Stimulated activated CD8-positive, alpha-beta memory T cell treated with anti-CD3 and anti-CD28 coated beads, Interleukin-4, amount 100 ng/mL, for 48 hours (primary cell): Measurements from ENCODE around the gene NCOA1.
A peak's percentile ranks its signal among the peaks of the same experiment; 100 is the strongest.
"Not testable (repeated sequence)": the region's sequence is repeated elsewhere in the genome, so short reads cannot be mapped to it uniquely, and the experiment has no call there.

ENCODE experiments used
- DNase-seq: peaks from one replicate; pipeline ENCODE4 v3.0.0-alpha.2; 2020

Gene NCOA1

DNA sequence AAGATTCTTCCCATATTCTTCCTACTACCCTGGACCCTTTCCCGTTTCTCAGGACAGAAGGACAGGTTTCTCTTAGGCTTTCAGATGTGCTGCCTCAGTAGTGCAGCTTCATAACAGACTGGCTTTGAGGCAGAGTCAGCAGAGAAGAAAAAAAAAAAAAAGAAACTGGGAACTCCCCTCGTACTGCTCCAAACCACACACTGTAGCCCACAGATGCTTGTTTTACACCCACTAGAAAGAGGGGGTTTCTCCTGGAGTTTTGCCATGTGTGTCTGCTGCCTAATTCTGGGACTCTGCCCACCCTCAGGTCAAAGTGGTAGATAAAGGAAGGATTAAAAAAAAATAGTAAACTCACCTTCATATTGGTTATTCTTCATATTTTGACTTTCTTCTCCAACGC is 95.9 kb downstream of the NCOA1 start:
- DNase-seq = peak; percentile 34

DNA sequence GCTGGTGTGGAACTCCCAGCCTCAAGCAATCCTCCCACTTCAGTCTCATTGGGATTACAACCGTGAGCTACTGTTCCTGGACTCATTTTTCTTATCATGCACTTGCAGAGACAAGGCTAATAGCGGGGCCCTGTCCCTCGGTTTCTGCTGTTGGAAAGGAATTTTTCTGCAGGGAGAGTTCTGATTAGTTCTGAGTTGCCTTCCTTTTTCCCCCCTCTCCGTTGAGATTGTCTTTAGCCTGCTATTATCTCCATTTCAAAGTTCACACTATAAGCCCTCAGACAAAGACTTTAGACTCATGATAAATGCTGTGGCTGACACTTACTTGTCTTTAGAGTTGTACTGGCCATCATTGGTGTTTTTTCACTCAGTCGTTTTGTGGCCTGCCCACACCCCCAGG is 97.2 kb downstream of the NCOA1 start:
- DNase-seq = no peak

DNA sequence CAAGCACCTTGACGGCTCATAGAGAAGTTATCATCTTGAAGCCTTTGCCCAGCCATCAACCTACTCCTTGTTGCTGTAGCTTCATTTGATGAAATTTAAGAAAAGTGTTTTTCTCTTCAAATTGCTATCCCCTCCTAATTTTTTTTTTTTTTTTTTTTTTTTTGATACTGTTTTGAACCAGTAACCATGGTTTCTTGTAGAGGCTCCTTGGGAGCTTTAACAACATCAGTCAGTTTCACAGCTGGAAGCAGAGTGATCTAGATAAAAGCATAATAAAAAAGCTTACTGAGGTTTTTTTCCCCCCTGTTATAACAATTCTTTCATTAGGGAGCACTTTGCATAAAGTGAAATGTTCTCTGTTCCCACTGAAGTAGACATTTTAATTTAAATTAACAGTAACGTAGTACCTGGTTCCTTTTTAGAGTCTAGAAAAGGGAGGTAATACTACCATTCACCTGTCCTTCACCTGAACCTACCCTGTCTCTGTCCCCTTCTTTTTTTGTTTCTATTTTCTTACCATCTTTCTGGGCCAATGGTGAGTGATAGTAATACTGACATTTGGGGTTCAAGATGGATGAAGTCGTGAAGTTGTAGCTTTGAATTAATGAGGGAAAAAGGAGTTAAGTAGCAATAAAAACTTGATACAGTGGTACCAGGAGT is 101.5 kb downstream of the NCOA1 start:
- no peak for DNase-seq

DNA sequence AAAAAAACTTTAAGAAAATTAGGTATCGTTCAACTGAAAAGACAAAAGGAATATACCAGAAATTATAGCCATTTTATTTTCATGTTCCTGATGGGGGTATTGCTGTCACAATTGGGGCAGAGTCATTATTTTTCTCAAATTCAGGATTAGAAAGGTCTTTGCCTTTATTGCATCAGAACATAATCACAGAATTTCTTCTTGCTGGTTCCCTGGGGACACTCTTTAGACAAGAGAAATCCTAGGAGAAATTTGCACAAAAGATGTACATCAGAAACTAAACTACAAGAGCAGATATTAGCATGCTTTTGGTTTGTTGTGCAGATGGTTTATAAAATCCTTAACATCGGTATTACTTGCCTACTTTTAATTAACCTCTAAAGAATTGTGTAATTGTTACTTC is 103.2 kb downstream of the NCOA1 start:
- no peak for DNase-seq

GRCh38 chr2:24597181-24597870 is 106.3 kb downstream of the NCOA1 start:
- no peak for DNase-seq

DNA sequence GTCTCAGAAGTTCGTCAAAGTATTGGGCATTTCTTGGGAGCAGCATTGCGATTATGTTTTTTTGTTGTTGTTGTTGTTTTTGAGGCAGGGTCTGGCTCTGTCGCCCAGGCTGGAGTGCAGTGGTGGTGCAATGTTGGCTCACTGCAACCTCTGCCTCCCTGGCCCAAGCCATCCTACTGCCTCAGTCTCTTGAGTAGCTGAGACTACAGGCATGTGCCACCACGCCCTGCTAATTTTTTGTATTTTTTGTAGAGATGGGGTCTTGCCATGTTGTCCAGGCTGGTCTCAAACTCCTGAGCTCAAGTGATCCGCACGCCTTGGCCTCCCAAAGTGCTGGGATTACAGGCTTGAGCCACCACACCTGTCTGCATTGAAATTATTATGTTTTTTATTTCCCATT is 109.1 kb downstream of the NCOA1 start:
- not testable (repeated sequence) for DNase-seq

DNA sequence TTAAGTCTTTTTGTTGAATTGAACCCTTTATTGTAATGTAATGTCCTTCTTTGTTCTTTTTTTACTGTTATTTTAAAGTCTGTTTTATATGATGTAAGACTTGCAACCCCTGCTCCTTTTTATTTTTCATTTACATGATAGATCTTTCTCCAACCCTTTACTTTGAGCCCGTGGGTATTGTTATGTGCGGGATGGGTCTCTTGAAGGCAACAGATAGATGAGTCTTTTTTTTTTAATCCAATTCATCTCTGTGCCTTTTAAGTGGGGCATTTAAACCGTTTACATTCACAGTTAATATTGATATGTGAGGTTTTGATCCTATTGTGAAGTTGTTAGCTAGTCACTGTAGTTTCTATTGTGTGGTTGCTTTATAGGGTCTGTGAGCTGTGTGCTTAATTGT is 120.6 kb downstream of the NCOA1 start:
- no peak for DNase-seq

DNA sequence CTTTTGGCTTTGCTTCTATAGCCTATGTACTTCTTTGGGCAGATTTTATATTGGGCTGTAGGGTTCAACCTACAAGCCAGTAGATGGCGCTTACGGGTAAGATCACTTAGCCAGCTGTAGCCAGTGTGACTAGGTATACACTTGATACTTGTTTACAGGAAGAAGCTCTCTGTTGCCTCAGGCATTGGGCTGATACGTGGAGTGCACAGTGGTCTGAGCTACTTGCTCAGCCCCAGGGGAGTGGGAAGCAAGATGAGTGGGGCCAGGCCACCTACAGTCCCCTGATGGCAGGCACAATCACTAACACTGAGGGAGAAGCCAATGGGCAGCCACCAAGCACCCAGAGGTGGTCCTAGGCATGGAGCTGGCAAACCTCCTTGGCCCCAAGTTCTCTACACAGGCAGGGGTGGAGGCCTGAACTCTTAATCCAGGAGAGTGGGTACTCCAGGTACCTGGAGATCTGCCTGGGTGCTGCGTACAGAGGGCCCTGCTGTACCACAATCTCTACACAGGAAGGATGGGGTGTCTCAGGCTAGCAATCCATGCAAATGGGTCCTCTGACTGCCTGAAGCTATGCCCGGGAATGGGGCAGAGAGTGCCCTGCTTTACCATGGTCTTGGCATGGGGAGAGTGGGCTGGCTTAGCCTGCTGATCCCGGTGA is 122.2 kb downstream of the NCOA1 start:
- DNase-seq = peak; percentile 33

DNA sequence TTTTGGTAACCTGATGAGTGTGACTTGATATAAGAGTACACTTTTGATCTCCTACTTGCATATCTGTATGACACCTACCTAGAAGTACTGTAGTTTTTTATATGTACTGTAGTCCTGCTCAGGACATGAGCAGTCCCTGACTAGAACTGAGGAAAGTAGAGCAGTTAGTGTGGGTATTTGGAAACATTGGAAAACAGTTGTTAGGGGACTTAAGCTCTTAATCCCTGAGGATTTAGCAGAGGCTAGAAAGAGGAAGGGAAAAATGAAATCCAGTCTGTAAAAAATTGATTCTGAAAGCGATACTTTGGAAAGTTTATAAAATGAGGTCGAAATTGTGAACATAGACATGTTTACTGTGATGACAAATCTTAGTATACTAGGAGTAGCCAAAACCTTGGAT is 125.6 kb downstream of the NCOA1 start:
- DNase-seq = no peak

- DNase-seq = no peak
Measured at GRCh38 chr2:24617424-24617823, 126.4 kb downstream of the NCOA1 start.

DNA sequence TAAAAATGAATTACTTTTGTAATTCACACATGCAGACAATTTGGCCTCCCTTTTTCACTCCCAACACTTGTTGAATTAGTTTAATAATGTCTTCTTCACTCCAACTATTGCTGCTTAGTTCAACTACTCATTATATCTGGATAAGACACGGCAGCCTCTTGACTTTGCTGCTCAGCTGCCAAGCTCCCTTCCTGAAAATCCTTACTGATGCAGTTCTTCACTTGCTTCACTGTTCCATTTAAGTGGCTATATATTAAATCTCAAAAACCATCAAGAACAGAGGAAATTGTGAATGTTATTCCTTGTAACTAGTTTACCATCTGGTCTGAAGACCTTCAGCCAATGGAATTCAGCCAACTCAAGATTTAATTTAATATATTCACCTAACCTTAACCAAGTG is 127.1 kb downstream of the NCOA1 start:
- no peak for DNase-seq

GRCh38 chr2:24618680-24619079 is 127.6 kb downstream of the NCOA1 start:
- no peak for DNase-seq

- no peak for DNase-seq
Measured at GRCh38 chr2:24620936-24621335, 129.9 kb downstream of the NCOA1 start.

DNA sequence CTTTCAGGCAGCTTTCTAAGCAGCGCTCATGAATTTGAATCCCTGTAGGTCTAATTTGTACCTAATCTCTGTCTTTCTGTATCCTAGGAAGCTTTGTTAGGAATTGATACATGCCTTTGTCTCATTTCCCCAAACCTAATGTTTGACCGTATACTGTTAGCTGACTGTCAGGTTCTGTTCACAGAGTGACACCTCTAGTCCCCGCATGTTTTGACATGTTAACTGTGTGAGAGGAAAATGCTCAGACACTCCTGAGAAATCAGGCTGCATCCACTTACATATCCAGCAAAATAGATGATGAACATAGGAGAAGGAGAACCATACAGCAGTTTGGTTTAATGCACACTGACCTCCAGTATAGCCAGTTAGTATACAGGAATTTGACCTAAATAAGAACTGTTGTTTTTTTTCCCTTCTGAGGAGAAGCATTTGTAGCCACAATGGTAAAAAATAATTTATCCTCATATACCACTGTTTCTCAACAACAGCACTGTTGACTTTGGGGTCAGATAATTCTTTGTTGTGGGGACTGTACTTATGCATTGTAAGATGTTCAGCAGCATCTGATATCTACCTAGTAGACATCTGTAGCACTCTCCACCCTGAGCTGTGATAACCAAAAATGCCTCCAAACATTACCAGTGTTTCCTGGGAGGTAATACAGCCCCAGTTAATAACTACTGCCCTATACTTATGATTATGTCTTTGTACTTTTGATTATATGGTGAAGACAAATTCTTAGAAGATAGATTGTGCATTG is 130.9 kb downstream of the NCOA1 start:
- DNase-seq = no peak

GRCh38 chr2:24623535-24623934 is 132.5 kb downstream of the NCOA1 start:
- no peak for DNase-seq

- DNase-seq = no peak
Measured at GRCh38 chr2:24625728-24626127, 134.7 kb downstream of the NCOA1 start.

DNA sequence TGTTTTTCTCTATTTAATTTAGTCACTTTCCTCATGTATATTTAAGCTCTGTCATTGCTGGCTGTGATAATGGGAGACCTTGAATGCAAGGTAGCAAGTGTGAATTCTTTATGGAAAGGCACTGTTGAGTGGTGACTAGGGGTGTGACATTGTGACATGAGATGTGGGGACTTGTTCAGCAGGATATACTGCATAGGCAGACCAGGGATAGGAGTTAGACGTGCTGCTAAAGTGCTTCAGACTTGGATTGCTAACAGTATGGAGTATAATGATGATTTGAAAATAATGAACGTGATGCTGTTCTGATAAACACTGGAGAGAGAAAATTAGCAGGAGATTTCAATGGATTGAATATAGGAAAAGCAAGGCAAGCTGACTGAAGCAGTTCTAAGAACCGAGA is 135.1 kb downstream of the NCOA1 start:
- no peak for DNase-seq

DNA sequence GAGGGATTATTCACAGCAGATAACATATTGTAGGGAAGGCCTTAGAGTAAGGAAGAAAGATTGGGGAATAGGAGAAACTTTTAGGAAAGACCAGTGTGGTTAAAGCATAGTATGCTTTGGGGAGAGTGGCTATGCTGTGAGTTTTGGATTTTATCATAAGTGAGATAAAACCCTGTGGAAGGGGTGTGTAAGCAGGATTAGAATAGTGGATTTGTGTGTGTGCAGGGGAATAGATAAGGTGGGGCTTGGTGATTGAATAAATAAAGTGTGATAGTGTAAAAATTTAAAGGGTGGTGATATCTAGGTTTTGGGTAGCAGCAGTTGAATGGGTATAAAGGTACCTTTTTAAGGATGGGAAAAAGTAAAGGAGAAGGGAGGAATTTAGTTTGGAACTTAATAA is 137.7 kb downstream of the NCOA1 start:
- DNase-seq = no peak

DNA sequence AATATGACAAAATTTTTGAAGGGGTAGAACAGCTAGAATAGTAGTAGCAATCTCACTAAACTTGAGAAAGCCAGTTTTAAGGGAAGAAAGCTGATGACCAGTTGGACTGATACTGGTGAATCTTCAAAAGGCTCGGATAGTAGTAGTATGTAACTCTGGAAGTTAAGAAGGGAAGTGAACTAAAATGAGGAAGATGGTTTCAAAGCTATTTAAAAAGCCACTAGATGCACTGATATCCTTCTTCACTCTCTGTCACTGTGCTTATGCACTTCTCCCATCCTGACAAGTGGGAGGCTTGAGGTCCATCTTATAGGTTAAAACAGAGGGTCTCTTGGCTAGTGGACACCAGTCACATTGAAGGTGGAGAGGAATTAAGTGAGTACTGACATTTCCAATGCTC is 141.1 kb downstream of the NCOA1 start:
- no peak for DNase-seq

GRCh38 chr2:24635181-24635580 is 144.1 kb downstream of the NCOA1 start:
- DNase-seq = no peak

DNA sequence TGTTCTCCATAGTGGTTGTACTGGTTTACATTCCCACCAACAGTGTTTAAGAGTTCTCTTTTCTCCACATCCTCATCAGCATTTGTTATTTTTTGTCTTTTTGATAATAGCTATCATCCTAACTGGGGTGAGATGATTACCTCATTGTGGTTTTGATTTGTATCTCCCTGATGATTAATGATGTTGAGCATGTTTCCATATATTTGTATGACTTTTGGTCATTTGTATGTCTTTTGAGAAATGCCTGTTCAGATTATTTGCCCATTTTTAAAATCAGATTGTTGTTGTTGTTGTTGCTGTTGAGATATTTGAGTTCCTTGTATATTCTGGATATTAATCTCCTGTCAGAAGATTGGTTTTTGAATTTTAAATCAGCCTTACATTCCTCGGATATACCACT is 147.5 kb downstream of the NCOA1 start:
- DNase-seq = no peak

- no peak for DNase-seq
Measured at GRCh38 chr2:24642351-24642750, 151.3 kb downstream of the NCOA1 start.

GRCh38 chr2:24643051-24643450 is 152.0 kb downstream of the NCOA1 start:
- DNase-seq = no peak

DNA sequence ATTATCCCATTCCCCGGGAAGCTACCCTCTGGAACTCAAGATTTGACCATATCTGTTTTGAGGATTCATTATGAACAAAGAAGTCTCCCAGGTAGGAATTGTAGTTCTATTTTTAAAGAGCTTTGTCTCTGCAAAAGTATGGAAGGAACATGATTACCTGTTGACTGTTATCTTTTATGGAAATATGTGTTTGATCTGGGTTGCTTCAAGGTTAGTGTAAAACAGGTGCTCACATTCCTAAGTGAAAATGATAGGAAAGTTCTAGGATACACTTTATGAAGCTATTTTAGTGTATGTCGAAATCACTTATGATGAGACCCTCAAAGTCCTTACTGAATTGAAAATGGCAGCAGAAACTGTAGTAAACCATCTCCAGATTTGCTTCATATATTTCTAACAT is 153.0 kb downstream of the NCOA1 start:
- no peak for DNase-seq
